HG03108 (cell line): ENCODE results near the gene CD93.

ENCODE experiments used
- ATAC-seq: cut with Tn5 transposase; IDR thresholded peaks from one replicate; pipeline ENCODE4 v1.9.1; 2021; ENCODE audit warnings: moderate library complexity; ENCODE audit not compliant: unreplicated experiment

Gene CD93

DNA sequence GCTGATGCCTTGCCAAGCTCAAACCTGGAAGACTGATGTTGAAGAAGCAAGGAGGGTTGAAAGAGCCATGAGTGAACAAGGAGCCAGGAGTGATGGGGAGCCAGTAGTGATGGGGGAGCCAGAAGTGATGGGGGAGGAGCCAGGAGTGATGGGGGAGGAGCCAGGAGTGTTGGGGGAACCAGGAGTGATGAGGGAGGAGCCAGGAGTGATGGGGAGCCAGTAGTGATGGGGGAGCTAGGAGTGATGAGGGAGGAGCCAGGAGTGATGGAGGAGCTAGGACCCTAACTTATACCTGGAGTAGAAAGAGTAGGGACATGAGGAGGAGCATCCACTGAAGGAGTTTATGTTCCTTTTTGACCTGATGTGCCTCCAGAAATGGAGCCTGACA lies 14.6 kb upstream of the CD93 start:
- no peak for ATAC-seq

GRCh38 chr20:23099791-23100719 lies 13.9 kb upstream of the CD93 start:
- ATAC-seq = no peak

DNA sequence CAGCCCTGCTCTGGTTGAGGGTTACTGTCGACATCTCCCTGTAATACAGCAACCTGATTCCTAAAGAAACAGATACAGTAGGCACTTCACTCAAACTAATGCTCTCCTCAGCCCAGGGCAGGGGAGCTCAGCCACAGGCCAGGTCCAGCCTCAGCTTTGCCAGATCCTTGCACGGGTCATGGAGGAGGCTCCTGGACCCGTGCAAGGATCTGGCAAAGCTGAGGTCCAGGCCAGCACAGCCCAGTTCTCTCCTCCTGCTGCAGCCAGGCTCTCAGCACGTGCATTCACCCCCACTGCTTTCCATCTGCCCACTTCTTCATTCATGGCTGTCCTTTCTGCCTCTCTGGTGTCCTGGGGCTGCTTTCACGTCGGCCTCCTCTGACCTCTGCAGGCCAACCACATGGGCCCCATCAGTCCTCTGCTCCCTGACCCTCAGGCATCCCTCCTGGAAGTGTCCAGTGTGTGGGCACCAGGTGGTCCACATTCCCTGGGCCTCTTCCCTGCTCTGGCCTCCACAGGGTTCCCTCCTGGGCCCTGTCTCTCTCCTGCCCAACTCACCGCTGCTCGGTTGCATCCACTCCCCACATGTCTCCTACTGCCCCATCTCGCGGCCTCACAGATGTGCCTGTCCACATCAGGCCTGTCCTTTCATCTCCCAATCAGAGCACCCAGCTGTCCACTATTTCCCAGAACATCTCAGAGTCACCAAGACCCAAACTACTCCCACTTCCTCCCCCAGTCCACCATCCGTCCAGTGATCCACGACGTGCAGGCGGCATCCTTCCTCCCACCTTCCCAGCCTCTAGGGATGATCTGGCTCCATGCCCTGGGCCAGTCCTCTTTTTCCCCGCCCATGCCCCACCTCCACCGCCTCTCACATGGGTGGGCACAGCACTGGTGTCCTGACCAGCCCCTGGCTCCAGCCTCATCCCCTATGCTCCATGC lies 11.8 kb upstream of the CD93 start:
- no peak for ATAC-seq

DNA sequence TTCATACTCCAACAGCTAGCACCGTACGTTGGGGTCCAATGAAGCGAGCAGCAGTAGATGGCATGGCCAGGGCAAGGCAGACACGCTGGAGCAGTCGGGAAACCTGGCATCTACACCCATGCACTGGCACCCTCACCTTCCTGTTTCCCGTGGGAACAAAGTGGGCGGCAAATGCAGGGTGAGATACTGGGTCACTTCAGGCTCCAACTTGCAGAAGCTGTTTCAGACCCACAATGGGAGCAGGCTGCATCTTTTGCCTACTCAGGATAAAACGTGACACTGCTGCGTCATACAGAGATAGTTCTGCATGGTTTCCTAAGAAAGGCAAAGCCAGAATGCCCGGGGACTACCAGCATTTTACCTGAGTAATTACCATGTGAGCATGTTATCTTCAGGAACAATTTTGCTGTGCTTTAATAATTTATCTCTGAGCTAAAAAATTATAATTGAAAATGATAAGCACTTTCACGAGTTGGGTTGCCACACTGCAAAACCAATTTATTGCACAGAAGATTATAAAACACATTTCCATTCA lies 10.9 kb upstream of the CD93 start:
- no peak for ATAC-seq

GRCh38 chr20:23096097-23096496 lies 10.0 kb upstream of the CD93 start:
- ATAC-seq = no peak

GRCh38 chr20:23095499-23095898 lies 9.4 kb upstream of the CD93 start:
- no peak for ATAC-seq

GRCh38 chr20:23094927-23095326 lies 8.8 kb upstream of the CD93 start:
- no peak for ATAC-seq

- no peak for ATAC-seq
Observed at GRCh38 chr20:23094213-23094896, 8.2 kb upstream of the CD93 start.

- no peak for ATAC-seq
Observed at GRCh38 chr20:23093613-23094012, 7.5 kb upstream of the CD93 start.

- ATAC-seq = no peak
Observed at GRCh38 chr20:23092861-23093495, 6.9 kb upstream of the CD93 start.

GRCh38 chr20:23092384-23092756 lies 6.2 kb upstream of the CD93 start:
- ATAC-seq = no peak

- ATAC-seq = no peak
Observed at GRCh38 chr20:23091721-23092383, 5.7 kb upstream of the CD93 start.

DNA sequence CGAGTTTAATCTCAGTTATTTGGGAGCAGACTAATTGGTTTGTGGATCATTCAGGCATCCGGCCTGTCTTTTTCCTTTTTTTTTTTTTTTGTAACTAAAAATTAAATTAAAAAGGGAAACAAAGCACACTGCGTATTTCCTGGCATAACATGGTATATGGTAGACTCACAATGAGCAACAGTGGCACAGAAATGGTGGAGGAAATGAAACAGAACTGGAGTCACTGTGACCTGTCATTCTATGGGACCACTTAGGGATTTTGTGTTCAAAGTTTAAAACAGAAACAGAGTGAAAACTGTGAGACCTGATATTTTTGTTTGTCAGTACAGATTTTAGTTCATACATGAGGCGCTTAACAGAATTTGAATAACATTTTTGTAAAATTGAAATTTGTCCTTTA lies 4.8 kb upstream of the CD93 start:
- no peak for ATAC-seq

DNA sequence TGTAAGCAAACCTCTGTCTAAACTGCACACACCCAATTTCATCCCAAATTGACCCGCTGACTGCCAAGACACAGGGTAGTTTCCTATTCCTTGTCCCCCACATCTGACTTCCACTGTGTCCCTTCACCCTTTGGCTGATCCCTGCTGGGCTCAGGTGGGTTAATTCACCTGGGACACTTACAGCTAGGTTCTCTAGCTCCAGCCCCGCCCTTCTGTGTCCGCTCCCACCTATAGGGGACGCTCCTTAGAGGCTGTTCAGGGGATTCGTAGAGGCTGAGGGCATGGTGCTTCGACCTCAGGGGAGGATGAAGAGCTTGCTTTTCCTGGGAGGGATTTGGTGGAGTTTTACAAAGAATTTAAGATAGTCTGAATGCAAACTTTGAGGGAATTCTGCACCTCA lies 4.0 kb upstream of the CD93 start:
- no peak for ATAC-seq

DNA sequence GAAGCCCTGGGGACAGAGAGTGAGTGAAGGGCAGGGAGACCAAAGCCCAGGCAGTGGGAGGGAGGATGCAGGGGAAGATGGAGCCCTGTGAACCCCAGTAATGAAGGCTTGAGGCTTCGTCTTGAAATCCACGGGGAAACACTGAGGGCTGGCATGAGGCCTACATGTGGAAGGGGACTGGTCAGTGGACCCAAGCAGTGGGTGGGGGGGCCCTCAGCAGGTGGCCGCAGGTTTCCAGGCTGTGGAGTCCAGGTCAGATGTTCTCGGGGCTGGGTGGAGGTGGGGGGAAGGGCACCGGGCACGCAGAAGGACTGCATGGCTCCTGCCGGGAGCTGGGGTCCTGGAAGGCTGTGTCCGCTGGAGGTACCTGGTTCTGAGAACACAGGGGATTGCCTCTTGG lies 2.7 kb upstream of the CD93 start:
- no peak for ATAC-seq

GRCh38 chr20:23087587-23088251 lies 1.6 kb upstream of the CD93 start:
- ATAC-seq = no peak

DNA sequence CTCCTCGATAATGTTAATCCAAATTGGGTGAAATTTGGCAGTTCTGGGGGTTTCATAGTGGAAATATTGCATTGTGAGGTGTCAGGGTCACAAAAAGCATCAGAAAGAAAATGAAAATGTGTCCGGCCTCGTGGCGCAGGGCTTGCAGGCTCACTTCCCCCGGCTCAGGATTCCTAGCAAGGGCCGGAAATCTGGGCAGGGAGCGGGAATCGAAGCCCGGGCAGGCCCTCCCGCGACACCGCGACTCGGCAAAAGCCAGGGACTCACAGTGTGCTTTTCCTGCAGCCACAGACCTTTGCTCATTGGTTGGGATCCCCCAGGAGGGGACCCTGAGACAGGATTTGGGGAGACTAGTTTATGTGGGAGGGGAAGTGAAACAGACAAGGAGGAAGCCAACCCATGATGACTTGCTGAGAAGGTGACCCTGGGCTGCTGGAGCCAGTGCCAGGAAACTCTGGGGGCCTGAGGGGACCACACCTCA lies 847 bp upstream of the CD93 start:
- no peak for ATAC-seq

DNA sequence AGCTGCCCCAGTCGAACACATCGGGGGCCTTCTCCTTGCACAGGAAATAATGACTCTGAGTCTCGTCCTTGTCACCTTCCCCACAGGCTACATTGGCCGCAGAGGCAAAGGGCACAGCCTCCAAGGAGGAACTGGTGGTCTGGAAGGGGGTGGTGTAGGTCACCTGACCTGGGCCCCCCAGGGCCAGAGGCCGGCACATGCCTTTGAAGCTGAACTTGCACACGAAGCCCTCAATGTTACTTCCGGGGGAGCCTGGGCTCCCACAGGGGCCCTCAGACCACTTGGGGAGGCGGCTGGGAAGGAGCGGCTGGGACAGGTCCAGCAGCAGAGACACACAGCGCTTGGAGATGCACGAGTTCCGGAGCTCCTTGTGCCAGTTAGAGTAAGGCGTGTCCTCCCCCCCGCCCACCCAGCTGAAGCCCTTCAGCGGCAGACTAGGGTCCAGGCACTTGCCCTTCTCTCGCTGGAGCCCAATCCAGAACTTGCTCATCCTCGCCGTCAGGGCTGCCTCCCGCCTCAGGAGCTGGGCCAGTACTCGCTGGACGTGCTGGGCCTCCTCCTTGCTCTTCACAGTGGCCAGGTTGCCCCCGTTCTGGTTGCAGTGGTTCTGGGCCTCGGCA lies 578 bp downstream of the CD93 start:
- no peak for ATAC-seq

- ATAC-seq = no peak
Observed at GRCh38 chr20:23084845-23085365, 1.2 kb downstream of the CD93 start.
